Measurements from ENCODE around the gene CACNA2D4.

The CACNA2D4 gene

GRCh38 chr12:1872001-1872400 lies 46.5 kb downstream of the CACNA2D4 start:
- H2AFZ ChIP-seq (ENCODE audit: low read length) = no peak overlapping the region
- H4K20me1 ChIP-seq (ENCODE audit: insufficient read depth, low read length) = no peaks in the 10 kb centered on the region
- no peaks in the 10 kb centered on the region for H3K4me1 ChIP-seq (ENCODE audit: low read length)
- no peaks in the 10 kb centered on the region for H3K9me2 ChIP-seq (replicated peaks; ENCODE audit: insufficient read depth, low read length)
- no peaks in the 10 kb centered on the region for H3K9me3 ChIP-seq (replicated peaks; ENCODE audit: insufficient read depth, low read length)
- H3K9ac ChIP-seq (ENCODE audit: low read length) = no peak overlapping the region
- H3K4me3 ChIP-seq (ENCODE audit: low read length) = no peak overlapping the region
- TF ChIP-seq CTCF (IDR thresholded peaks at IDR 0.05; ENCODE audit: low read length) (no peak), EZH2 (optimal IDR thresholded peaks at IDR 0.05; ENCODE audit: low read depth, low read length) (no peak), EZH2phosphoT487 (IDR thresholded peaks at IDR 0.05; ENCODE audit: low read length) (no peak)
- H3K27ac ChIP-seq (ENCODE audit: low read length) = no peak overlapping the region
- H3K36me3 ChIP-seq (replicated peaks; ENCODE audit: insufficient read depth, low read length) = no peaks in the 10 kb centered on the region
- no peaks in the 10 kb centered on the region for H3K79me2 ChIP-seq (ENCODE audit: low read length)
- no peaks in the 10 kb centered on the region for H3K27me3 ChIP-seq (replicated peaks; ENCODE audit: insufficient read depth, low read length)
- no peak for DNase-seq
- H3F3A ChIP-seq (ENCODE audit: insufficient read depth, low read length) = no peaks in the 10 kb centered on the region
- H3K4me2 ChIP-seq (ENCODE audit: low read depth, low read length) = no peak overlapping the region

GRCh38 chr12:1870998-1871917 lies 47.2 kb downstream of the CACNA2D4 start:
- Histone ChIP-seq H3K9me3 (replicated peaks; ENCODE audit: insufficient read depth, low read length) (no peaks in the 10 kb centered on the region), H3K9ac (ENCODE audit: low read length) (no peak overlapping the region), H3K79me2 (ENCODE audit: low read length) (no peaks in the 10 kb centered on the region), H3K4me2 (ENCODE audit: low read depth, low read length) (no peak overlapping the region), H3K27me3 (replicated peaks; ENCODE audit: insufficient read depth, low read length) (no peaks in the 10 kb centered on the region), H4K20me1 (ENCODE audit: insufficient read depth, low read length) (no peaks in the 10 kb centered on the region), H3K27ac (ENCODE audit: low read length) (no peak overlapping the region), H3K9me2 (replicated peaks; ENCODE audit: insufficient read depth, low read length) (no peaks in the 10 kb centered on the region), H3K36me3 (replicated peaks; ENCODE audit: insufficient read depth, low read length) (no peaks in the 10 kb centered on the region), H3K4me1 (ENCODE audit: low read length) (no peaks in the 10 kb centered on the region), H3F3A (ENCODE audit: insufficient read depth, low read length) (no peaks in the 10 kb centered on the region), H2AFZ (ENCODE audit: low read length) (no peak overlapping the region), H3K4me3 (ENCODE audit: low read length) (no peak overlapping the region)
- DNase-seq = no peak
- no peak for TF ChIP-seq EZH2 (optimal IDR thresholded peaks at IDR 0.05; ENCODE audit: low read depth, low read length)
- no peak for TF ChIP-seq CTCF (IDR thresholded peaks at IDR 0.05; ENCODE audit: low read length)
- TF ChIP-seq EZH2phosphoT487 (IDR thresholded peaks at IDR 0.05; ENCODE audit: low read length) = no peak

DNA sequence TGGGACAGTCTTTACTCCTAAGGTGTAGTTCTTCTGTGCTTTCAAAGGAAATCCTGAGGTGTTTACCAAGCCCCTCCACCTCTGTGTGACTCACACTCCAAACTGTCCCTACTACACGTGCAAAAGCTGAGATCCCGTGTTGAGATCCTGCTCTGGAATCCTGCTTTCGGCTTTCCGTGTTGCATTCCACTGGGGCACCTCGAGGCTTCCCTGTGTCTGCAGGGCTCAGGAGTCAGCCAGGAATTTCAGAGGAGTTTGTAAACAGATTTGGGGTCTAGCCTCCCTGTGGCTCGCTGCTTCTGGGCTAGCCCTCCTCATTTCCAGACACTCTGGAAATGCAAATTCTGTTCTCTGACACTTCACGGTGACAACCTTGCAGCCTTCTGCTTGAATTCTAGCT lies 48.4 kb downstream of the CACNA2D4 start:
- Histone ChIP-seq H3K79me2 (ENCODE audit: low read length) (no peaks in the 10 kb centered on the region), H3K4me3 (ENCODE audit: low read length) (no peak overlapping the region), H3K4me2 (ENCODE audit: low read depth, low read length) (no peak overlapping the region), H3K4me1 (ENCODE audit: low read length) (no peaks in the 10 kb centered on the region), H3K9me3 (replicated peaks; ENCODE audit: insufficient read depth, low read length) (no peaks in the 10 kb centered on the region), H3K27me3 (replicated peaks; ENCODE audit: insufficient read depth, low read length) (no peaks in the 10 kb centered on the region), H3K27ac (ENCODE audit: low read length) (no peak overlapping the region), H4K20me1 (ENCODE audit: insufficient read depth, low read length) (no peaks in the 10 kb centered on the region), H2AFZ (ENCODE audit: low read length) (no peak overlapping the region), H3K9ac (ENCODE audit: low read length) (no peak overlapping the region), H3F3A (ENCODE audit: insufficient read depth, low read length) (no peaks in the 10 kb centered on the region), H3K9me2 (replicated peaks; ENCODE audit: insufficient read depth, low read length) (no peaks in the 10 kb centered on the region), H3K36me3 (replicated peaks; ENCODE audit: insufficient read depth, low read length) (no peaks in the 10 kb centered on the region)
- DNase-seq = no peak
- TF ChIP-seq EZH2phosphoT487 (IDR thresholded peaks at IDR 0.05; ENCODE audit: low read length) (no peak), EZH2 (optimal IDR thresholded peaks at IDR 0.05; ENCODE audit: low read depth, low read length) (no peak), CTCF (IDR thresholded peaks at IDR 0.05; ENCODE audit: low read length) (no peak)
